Karpas-422 (cell line): ENCODE data around the gene MAP3K21. TPM values are rescaled to one million over a fixed set of nuclear protein-coding genes. Genes with fewer than 3 reads are reported as not detected.

Experiments used
- DNase-seq: peaks from one replicate; pipeline ENCODE4 v3.0.0-alpha.2; 2015
- H2AFZ ChIP-seq: fragments of 200-600 bp; sonication (generic); 2 replicates; pipeline ENCODE4 v1.6.1; 2014; ENCODE audit warnings: antibody characterized with exemption, low read length, mixed read lengths
- H3K27ac ChIP-seq: fragments of 200-600 bp; sonication (generic); 2 replicates; pipeline ENCODE4 v1.5.1; 2014; ENCODE audit warnings: mild to moderate bottlenecking, low read length, moderate library complexity
- H3K27me3 ChIP-seq: fragments of 200-600 bp; sonication (generic); 2 replicates; pipeline ENCODE4 v1.6.1; 2014; ENCODE audit warnings: low read length, mixed read lengths
- H3K36me3 ChIP-seq: fragments of 200-600 bp; sonication (generic); 2 replicates; pipeline ENCODE4 v1.6.1; 2014; ENCODE audit warnings: low read length, mixed read lengths; ENCODE audit not compliant: insufficient read depth
- H3K4me1 ChIP-seq: fragments of 200-600 bp; sonication (generic); 2 replicates; pipeline ENCODE4 v1.6.1; 2014; ENCODE audit warnings: mild to moderate bottlenecking, low read length, mixed read lengths
- H3K4me2 ChIP-seq: fragments of 200-600 bp; sonication (generic); 2 replicates; pipeline ENCODE4 v1.6.1; 2014; ENCODE audit warnings: low read length, low read depth, mild to moderate bottlenecking; ENCODE audit not compliant: poor library complexity, severe bottlenecking
- H3K4me3 ChIP-seq: fragments of 200-600 bp; sonication (generic); 2 replicates; pipeline ENCODE4 v1.5.1; 2014; ENCODE audit warnings: mild to moderate bottlenecking, antibody characterized with exemption, low read length, mixed read lengths
- H3K79me2 ChIP-seq: fragments of 200-600 bp; sonication (generic); 2 replicates; pipeline ENCODE4 v1.6.1; 2014; ENCODE audit warnings: mild to moderate bottlenecking, low read length, mixed read lengths
- H3K9ac ChIP-seq: fragments of 200-600 bp; sonication (generic); 2 replicates; pipeline ENCODE4 v1.6.0; 2014; ENCODE audit warnings: low read length
- H3K9me2 ChIP-seq: fragments of 200-600 bp; sonication (generic), shearing (Covaris generic); replicated peaks from 2 replicates; pipeline ENCODE4 v1.6.0; 2014; ENCODE audit warnings: mild to moderate bottlenecking, low read length, moderate library complexity; ENCODE audit not compliant: insufficient read depth
- H3K9me3 ChIP-seq: fragments of 300-700, 200-600 bp; sonication (generic); 2 replicates; pipeline ENCODE4 v1.6.1; 2014; ENCODE audit warnings: low read length, mixed read lengths
- H4K20me1 ChIP-seq: fragments of 200-600 bp; sonication (generic); 2 replicates; pipeline ENCODE4 v1.6.1; 2014; ENCODE audit warnings: mild to moderate bottlenecking, antibody characterized with exemption, low read length, low read depth; ENCODE audit not compliant: insufficient read depth
- total RNA-seq: library from RNA; depleted of rRNA; stranded (reverse); fragments of >200 nt; shearing (Covaris generic); gene quantifications from 2 replicates; pipeline ENCODE4 v1.2.3, GENCODE V29; 2014; ENCODE audit warnings: low replicate concordance

MAP3K21 gene
- total RNA-seq, 1 experiment from 2014 or later, result 3.4 TPM

- Histone ChIP-seq H3K27ac (no peak overlapping the region), H4K20me1 (no peaks in the 10 kb centered on the region; the same call in 1 of the 2 replicates), H3K79me2 (no peaks in the 10 kb centered on the region), H3K9ac (no peak overlapping the region), H2AFZ (no peak overlapping the region; the same call in 1 of the 2 replicates), H3K9me3 (no peaks in the 10 kb centered on the region), H3K4me3 (no peak overlapping the region), H3K4me1 (peaks cover 12% of the 10 kb centered on the region), H3K4me2 (no peak overlapping the region), H3K27me3 (no peaks in the 10 kb centered on the region), H3K9me2 (no peaks in the 10 kb centered on the region), H3K36me3 (no peaks in the 10 kb centered on the region)
- DNase-seq, result no peak
These were observed 29.1 kb downstream of the MAP3K21 start for GRCh38 chr1:233356705-233356987.

- Histone ChIP-seq H3K27me3 (no peaks in the 10 kb centered on the region), H3K36me3 (no peaks in the 10 kb centered on the region), H4K20me1 (no peaks in the 10 kb centered on the region), H3K9me2 (no peaks in the 10 kb centered on the region), H3K9me3 (no peaks in the 10 kb centered on the region), H3K4me2 (no peak overlapping the region), H2AFZ (no peak overlapping the region), H3K27ac (no peak overlapping the region), H3K79me2 (no peaks in the 10 kb centered on the region), H3K4me3 (no peak overlapping the region), H3K4me1 (peaks cover 12% of the 10 kb centered on the region), H3K9ac (no peak overlapping the region)
- DNase-seq, result peak; percentile 59
These were observed 30.3 kb downstream of the MAP3K21 start for GRCh38 chr1:233357595-233358397.

- Histone ChIP-seq H3K4me3 (no peak overlapping the region), H3K27ac (no peak overlapping the region), H3K9me2 (no peaks in the 10 kb centered on the region), H4K20me1 (no peaks in the 10 kb centered on the region), H3K4me2 (no peak overlapping the region), H3K9me3 (no peaks in the 10 kb centered on the region), H3K36me3 (no peaks in the 10 kb centered on the region), H3K27me3 (no peaks in the 10 kb centered on the region), H3K9ac (no peak overlapping the region), H2AFZ (no peak overlapping the region), H3K4me1 (peaks cover 12% of the 10 kb centered on the region), H3K79me2 (no peaks in the 10 kb centered on the region)
- DNase-seq, result no peak
These were observed 31.9 kb downstream of the MAP3K21 start for GRCh38 chr1:233359431-233359830.

- H4K20me1 ChIP-seq, result no peaks in the 10 kb centered on the region
- no peaks in the 10 kb centered on the region for H3K27me3 ChIP-seq
- H3K9me3 ChIP-seq, result no peaks in the 10 kb centered on the region
- no peak overlapping the region for H3K4me2 ChIP-seq
- no peak for DNase-seq
- H3K36me3 ChIP-seq, result no peaks in the 10 kb centered on the region
- no peak overlapping the region for H3K27ac ChIP-seq
- H3K9me2 ChIP-seq, result no peaks in the 10 kb centered on the region
- H2AFZ ChIP-seq, result no peak overlapping the region
- no peaks in the 10 kb centered on the region for H3K79me2 ChIP-seq
- H3K4me3 ChIP-seq, result no peak overlapping the region
- peaks cover 12% of the 10 kb centered on the region for H3K4me1 ChIP-seq
- H3K9ac ChIP-seq, result no peak overlapping the region
These were observed 32.4 kb downstream of the MAP3K21 start for GRCh38 chr1:233359905-233360304.

- Histone ChIP-seq H3K27me3 (no peaks in the 10 kb centered on the region), H3K9ac (no peak overlapping the region), H3K9me3 (no peaks in the 10 kb centered on the region), H3K79me2 (no peaks in the 10 kb centered on the region), H3K4me1 (peaks cover 12% of the 10 kb centered on the region), H3K9me2 (no peaks in the 10 kb centered on the region), H3K4me3 (no peak overlapping the region), H3K27ac (no peak overlapping the region), H2AFZ (no peak overlapping the region), H3K36me3 (no peaks in the 10 kb centered on the region), H3K4me2 (no peak overlapping the region), H4K20me1 (no peaks in the 10 kb centered on the region)
- DNase-seq, result no peak
These were observed 33.1 kb downstream of the MAP3K21 start for GRCh38 chr1:233360525-233361102.

GRCh38 chr1:233361876-233362275, 34.4 kb downstream of the MAP3K21 start:
- H2AFZ ChIP-seq, result no peak overlapping the region

GRCh38 chr1:233362743-233363142, 35.2 kb downstream of the MAP3K21 start:
- Histone ChIP-seq H3K27ac (no peak overlapping the region), H3K4me2 (no peak overlapping the region), H3K36me3 (no peaks in the 10 kb centered on the region)

More at GRCh38 chr1:233361876-233362275, 34.4 kb downstream of the MAP3K21 start:
- Histone ChIP-seq H3K4me1 (peaks cover 9% of the 10 kb centered on the region), H3K79me2 (no peaks in the 10 kb centered on the region), H3K27ac (no peak overlapping the region), H3K4me2 (no peak overlapping the region), H3K9me2 (no peaks in the 10 kb centered on the region), H3K9me3 (no peaks in the 10 kb centered on the region), H3K36me3 (no peaks in the 10 kb centered on the region), H3K4me3 (no peak overlapping the region), H3K27me3 (no peaks in the 10 kb centered on the region), H4K20me1 (no peaks in the 10 kb centered on the region), H3K9ac (no peak overlapping the region)
- DNase-seq, result no peak

GRCh38 chr1:233364026-233364425, 36.5 kb downstream of the MAP3K21 start:
- no peaks in the 10 kb centered on the region for H3K9me3 ChIP-seq
- DNase-seq, result no peak
- H3K79me2 ChIP-seq, result no peaks in the 10 kb centered on the region
- no peak overlapping the region for H3K9ac ChIP-seq
- H4K20me1 ChIP-seq, result no peaks in the 10 kb centered on the region
- H3K27ac ChIP-seq, result no peak overlapping the region
- no peak overlapping the region for H3K4me2 ChIP-seq
- H3K9me2 ChIP-seq, result no peaks in the 10 kb centered on the region
- H2AFZ ChIP-seq, result no peak overlapping the region
- H3K4me3 ChIP-seq, result no peak overlapping the region
- no peaks in the 10 kb centered on the region for H3K36me3 ChIP-seq
- no peaks in the 10 kb centered on the region for H3K4me1 ChIP-seq
- no peaks in the 10 kb centered on the region for H3K27me3 ChIP-seq

More at GRCh38 chr1:233362743-233363142, 35.2 kb downstream of the MAP3K21 start:
- Histone ChIP-seq H3K79me2 (no peaks in the 10 kb centered on the region), H4K20me1 (no peaks in the 10 kb centered on the region), H3K9ac (no peak overlapping the region), H3K27me3 (no peaks in the 10 kb centered on the region), H3K9me2 (no peaks in the 10 kb centered on the region), H2AFZ (no peak overlapping the region), H3K4me1 (peaks cover 6% of the 10 kb centered on the region), H3K9me3 (no peaks in the 10 kb centered on the region), H3K4me3 (no peak overlapping the region)
- no peak for DNase-seq
